ENCODE data around the gene GAS1.

The GAS1 gene

GRCh38 chr9:86985132-86985647 lies 37.9 kb upstream of the GAS1 start:
- DNase-seq (ENCODE audit: low spot score): no peak
- in situ Hi-C loops (cut with MboI; ENCODE audit: low pct_unique_long_range_greater_than_20kb, low sequenced_read_pairs, unreplicated experiment): no loop called here
- TF ChIP-seq CTCF (IDR thresholded peaks at IDR 0.05; ENCODE audit: extremely low read depth, insufficient read depth, missing control alignments): no peak

GRCh38 chr9:86983620-86984259 lies 36.4 kb upstream of the GAS1 start:
- DNase-seq (ENCODE audit: low spot score): no peak
- in situ Hi-C loops (cut with MboI; ENCODE audit: low pct_unique_long_range_greater_than_20kb, low sequenced_read_pairs, unreplicated experiment): no loop called here

GRCh38 chr9:86983249-86983619 lies 35.9 kb upstream of the GAS1 start:
- no peak for TF ChIP-seq CTCF (IDR thresholded peaks at IDR 0.05; ENCODE audit: extremely low read depth, insufficient read depth, missing control alignments)
- DNase-seq (ENCODE audit: low spot score): no peak
- in situ Hi-C loops (cut with MboI; ENCODE audit: low pct_unique_long_range_greater_than_20kb, low sequenced_read_pairs, unreplicated experiment): no loop called here

More at GRCh38 chr9:86983620-86984259, 36.4 kb upstream of the GAS1 start:
- TF ChIP-seq CTCF (IDR thresholded peaks at IDR 0.05; ENCODE audit: extremely low read depth, insufficient read depth, missing control alignments): no peak

- in situ Hi-C loops (cut with MboI; ENCODE audit: low pct_unique_long_range_greater_than_20kb, low sequenced_read_pairs, unreplicated experiment): no loop called here
- TF ChIP-seq CTCF (IDR thresholded peaks at IDR 0.05; ENCODE audit: extremely low read depth, insufficient read depth, missing control alignments): no peak
- no peak for DNase-seq (ENCODE audit: low spot score)
Measured at GRCh38 chr9:86980802-86981201, 33.5 kb upstream of the GAS1 start.

- TF ChIP-seq CTCF (IDR thresholded peaks at IDR 0.05; ENCODE audit: extremely low read depth, insufficient read depth, missing control alignments): no peak
- in situ Hi-C loops (cut with MboI; ENCODE audit: low pct_unique_long_range_greater_than_20kb, low sequenced_read_pairs, unreplicated experiment): no loop called here
- DNase-seq (ENCODE audit: low spot score): no peak
Measured at GRCh38 chr9:86979657-86980056, 32.4 kb upstream of the GAS1 start.

- DNase-seq (ENCODE audit: low spot score): no peak
- no peak for TF ChIP-seq CTCF (IDR thresholded peaks at IDR 0.05; ENCODE audit: extremely low read depth, insufficient read depth, missing control alignments)
- in situ Hi-C loops (cut with MboI; ENCODE audit: low pct_unique_long_range_greater_than_20kb, low sequenced_read_pairs, unreplicated experiment): no loop called here
Measured at GRCh38 chr9:86978922-86979474, 31.7 kb upstream of the GAS1 start.
